HepG2 (cell line): ENCODE measurements around the gene SCYGR8. TPM values are rescaled to one million over a fixed set of nuclear protein-coding genes. Genes with fewer than 3 reads are reported as not detected.

Experiments
- ATAC-seq: fragments of 200-7000 bp; cut with Tn5 transposase; 3 replicates; pipeline ENCODE4 v1.9.1; 2020; ENCODE audit warnings: mild to moderate bottlenecking, moderate library complexity
- BruUV-seq: library from RNA; stranded (reverse); fragments of 400-500 nt; replicated peaks from 2 replicates; lab custom pipeline; 2021; lab: Mats Ljungman, UMichigan
- CTCF ChIA-PET: fragments of 300-600 bp; formaldehyde crosslinking; extraction: SDS; loops from one replicate; lab custom pipeline; 2021; ENCODE audit warnings: low total read pairs, inconsistent platforms, low intra/inter-chr PET ratio; lab: Yijun Ruan, JAX
- POLR2A ChIA-PET: fragments of 350-600 bp; sonication (Branson Sonifier 250); formaldehyde crosslinking; loops from one replicate; lab custom pipeline; 2020; ENCODE audit warnings: antibody characterized with exemption, inconsistent platforms; lab: Yijun Ruan, JAX
- DNase-seq: peaks from one replicate; pipeline ENCODE4 v3.0.0-alpha.2; 2015; ENCODE audit warnings: low spot score
- FAIRE-seq: peaks from 3 replicates; lab custom pipeline; 2011; peaks lifted over from hg19 to GRCh38; lab: Jason Lieb, UNC
- H2AFZ ChIP-seq: one replicate; pipeline ENCODE4 v1.6.1; 2011; ENCODE audit warnings: low read length, inconsistent platforms
- H3K27ac ChIP-seq: fragments of 300-600 bp; 3 replicates; pipeline ENCODE4 v1.8.0; 2011; ENCODE audit warnings: mixed run types, mild to moderate bottlenecking, mixed read lengths, low read length, inconsistent platforms; ENCODE audit not compliant: insufficient read depth; ENCODE audit errors: extremely low read length
- H3K27me3 ChIP-seq, 2 experiments: fragments of 200-600 bp in 1 of 2; 2 replicates in 1 of 2; 3 replicates in 1 of 2; pipeline versions ENCODE4 v1.6.0 to v1.8.0; 2011; ENCODE audit warnings: low read length in 2 of 2, mild to moderate bottlenecking in 2 of 2, moderate library complexity in 2 of 2, inconsistent platforms in 1 of 2; ENCODE audit not compliant: insufficient read depth in 2 of 2, control insufficient read depth in 1 of 2
- H3K36me3 ChIP-seq, 2 experiments: fragments of 200-600 bp in 1 of 2; replicated peaks in 1 of 2; 2 replicates in 1 of 2; 3 replicates in 1 of 2; pipeline versions ENCODE4 v1.5.1 to v1.8.0; 2011; ENCODE audit warnings: low read length in 2 of 2, inconsistent platforms in 1 of 2; ENCODE audit not compliant: insufficient read depth in 2 of 2, control insufficient read depth in 1 of 2
- H3K4me1 ChIP-seq: 2 replicates; pipeline ENCODE4 v1.5.1; 2012; ENCODE audit warnings: low read length, inconsistent platforms; ENCODE audit not compliant: insufficient read depth
- H3K4me2 ChIP-seq: 2 replicates; pipeline ENCODE4 v1.6.0; 2011; ENCODE audit warnings: low read depth, low read length, inconsistent platforms
- H3K4me3 ChIP-seq, 3 experiments: fragments of 200-600 bp in 1 of 3; sonication (generic), shearing (Covaris generic) in 1 of 3; replicated peaks in 1 of 3; 2 replicates each; pipeline ENCODE4 v1.5.1; 2011 to 2016; ENCODE audit warnings: low read length in 3 of 3, inconsistent platforms in 2 of 3, low read depth in 2 of 3, mild to moderate bottlenecking in 2 of 3, control low read depth in 1 of 3, mixed read lengths in 1 of 3; ENCODE audit not compliant: insufficient read depth in 1 of 3
- H3K79me2 ChIP-seq: one replicate; pipeline ENCODE4 v1.6.1; 2011; ENCODE audit warnings: low read length, inconsistent platforms; ENCODE audit not compliant: insufficient read depth
- H3K9ac ChIP-seq: 2 replicates; pipeline ENCODE4 v1.6.0; 2011; ENCODE audit warnings: mild to moderate bottlenecking, low read depth, low read length, inconsistent platforms; ENCODE audit not compliant: insufficient read depth
- H3K9me3 ChIP-seq: 2 replicates; pipeline ENCODE4 v1.5.1; 2012; ENCODE audit warnings: mild to moderate bottlenecking, low read length
- H4K20me1 ChIP-seq: 2 replicates; pipeline ENCODE4 v1.6.0; 2011; ENCODE audit warnings: inconsistent platforms, mild to moderate bottlenecking, low read length, moderate library complexity; ENCODE audit not compliant: insufficient read depth
- ASH2L ChIP-seq: fragments of 300-600, 200-600 bp; sonication (generic); IDR thresholded peaks from 2 replicates; pipeline ENCODE4 v1.7.0; 2017; ENCODE audit warnings: low read depth, mild to moderate bottlenecking, moderate library complexity, mixed read lengths, low read length; ENCODE audit not compliant: insufficient read length
- CSRNP1 ChIP-seq: sonication (generic); formaldehyde crosslinking; IDR thresholded peaks from 2 replicates; pipeline ENCODE4 v1.8.1; 2023; ENCODE audit warnings: mild to moderate bottlenecking, missing genetic modification reagents
- THAP11 ChIP-seq: IDR thresholded peaks from 2 replicates; pipeline ENCODE4 v1.6.1; 2016; ENCODE audit warnings: missing biosample characterization, missing genetic modification reagents
- ZNF3 ChIP-seq: IDR thresholded peaks from 2 replicates; pipeline ENCODE4 v1.7.0; 2017; ENCODE audit warnings: inconsistent platforms
- WGBS: methylation state at CpG from one replicate; pipeline ENCODE4 v1.1.6; 2017; ENCODE audit warnings: low lambda C conversion rate; 5-methylcytosine and 5-hydroxymethylcytosine counted together
- in situ Hi-C: cut with HindIII; loops from 2 replicates; pipeline ENCODE4 v1.10.0; 2017; ENCODE audit warnings: low pct_unique_long_range_greater_than_20kb; ENCODE audit not compliant: extremely low pct_ligation_motif_present
- intact Hi-C: fragments of 100-400 bp; cut with micrococcal nuclease; formaldehyde crosslinking; loops from one replicate; pipeline ENCODE4 v1.10.0; 2022; ENCODE audit not compliant: unreplicated experiment
- polyA plus RNA-seq, 8 experiments: library from polyadenylated mRNA; depleted of rRNA in 3 of 8; stranded (reverse) in 7 of 8; unstranded in 1 of 8; fragments of >200 nt; fragmentation: Illumina TruSeq in 4 of 8; extraction: Trizol in 4 of 8; gene quantifications; 2 replicates each; pipeline versions ENCODE4 v1.2.1 to v1.2.3, GENCODE V29; 2011 to 2016; ENCODE audit warnings: low read depth in 4 of 8, missing spikeins in 1 of 8, mixed read lengths in 1 of 8; ENCODE audit not compliant: insufficient read depth in 1 of 8
- total RNA-seq, 5 experiments: library from RNA; depleted of rRNA; stranded (reverse); fragments of >200 nt; fragmentation: Illumina TruSeq; extraction: Trizol; gene quantifications; 2 replicates each; pipeline ENCODE4 v1.2.3, GENCODE V29; 2016; ENCODE audit warnings: low read depth in 1 of 5
- TF ChIP-seq, protein P1 (sequence below): sonication (generic); formaldehyde crosslinking; IDR thresholded peaks from 2 replicates; pipeline ENCODE4 v1.4.0; 2020; ENCODE audit warnings: missing genetic modification reagents, mild to moderate bottlenecking, borderline replicate concordance

Gene SCYGR8
- total and polyA plus RNA-seq, 2 of the 13 experiments (the other 11 are each of a cell fraction or from before 2014, with no cell fraction given) = not detected

DNA sequence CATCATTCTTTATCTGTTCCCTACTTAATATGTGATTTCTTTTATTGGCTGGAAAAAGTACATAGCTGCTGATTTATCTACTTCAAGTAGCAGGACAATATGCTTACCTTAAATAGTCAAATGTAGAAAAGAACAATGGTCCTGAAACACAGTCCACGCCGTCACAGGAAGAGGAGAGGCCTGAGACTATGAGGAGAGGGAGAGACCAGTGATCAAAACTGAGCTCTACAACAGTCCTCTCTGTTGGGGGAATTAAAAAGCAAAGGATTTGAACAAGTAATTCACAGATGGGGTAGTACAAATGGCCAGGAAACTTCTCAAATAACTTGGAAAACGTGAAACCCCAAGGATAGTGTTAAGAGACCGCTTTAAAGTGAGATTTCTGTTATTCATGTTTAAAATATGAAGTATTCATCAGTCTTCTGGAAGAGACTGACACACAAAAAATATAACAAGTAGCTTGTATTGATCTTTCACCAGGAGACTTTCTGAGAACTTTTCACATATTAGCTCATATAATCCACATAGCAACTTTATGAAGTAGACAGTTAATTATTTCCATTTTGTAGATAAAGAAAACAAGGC is 20.2 kb downstream of the SCYGR8 start:
- in situ Hi-C loops = loop anchor here (5.0 to 10.0 kb wide), 5 partner anchors 96 to 631 kb away; partner anchors contain the start of gene AGFG1
- no peak for TF ChIP-seq ZNF3 (CRISPR knock-in tag)
- TF ChIP-seq, protein P1, sequence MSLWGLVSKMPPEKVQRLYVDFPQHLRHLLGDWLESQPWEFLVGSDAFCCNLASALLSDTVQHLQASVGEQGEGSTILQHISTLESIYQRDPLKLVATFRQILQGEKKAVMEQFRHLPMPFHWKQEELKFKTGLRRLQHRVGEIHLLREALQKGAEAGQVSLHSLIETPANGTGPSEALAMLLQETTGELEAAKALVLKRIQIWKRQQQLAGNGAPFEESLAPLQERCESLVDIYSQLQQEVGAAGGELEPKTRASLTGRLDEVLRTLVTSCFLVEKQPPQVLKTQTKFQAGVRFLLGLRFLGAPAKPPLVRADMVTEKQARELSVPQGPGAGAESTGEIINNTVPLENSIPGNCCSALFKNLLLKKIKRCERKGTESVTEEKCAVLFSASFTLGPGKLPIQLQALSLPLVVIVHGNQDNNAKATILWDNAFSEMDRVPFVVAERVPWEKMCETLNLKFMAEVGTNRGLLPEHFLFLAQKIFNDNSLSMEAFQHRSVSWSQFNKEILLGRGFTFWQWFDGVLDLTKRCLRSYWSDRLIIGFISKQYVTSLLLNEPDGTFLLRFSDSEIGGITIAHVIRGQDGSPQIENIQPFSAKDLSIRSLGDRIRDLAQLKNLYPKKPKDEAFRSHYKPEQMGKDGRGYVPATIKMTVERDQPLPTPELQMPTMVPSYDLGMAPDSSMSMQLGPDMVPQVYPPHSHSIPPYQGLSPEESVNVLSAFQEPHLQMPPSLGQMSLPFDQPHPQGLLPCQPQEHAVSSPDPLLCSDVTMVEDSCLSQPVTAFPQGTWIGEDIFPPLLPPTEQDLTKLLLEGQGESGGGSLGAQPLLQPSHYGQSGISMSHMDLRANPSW = 0 out of 2 replicates have a peak, but pooled peaks have one; percentile 64
- TF ChIP-seq THAP11 (CRISPR knock-in tag) = no peak
- TF ChIP-seq ASH2L = peak; percentile 42
- TF ChIP-seq CSRNP1 (CRISPR knock-in tag) = 0 out of 2 replicates have a peak, but pooled peaks have one; percentile 7
- no peaks in the 10 kb centered on the region for H3K36me3 ChIP-seq
- 13% methylated on average over 4 of the region's 4 CpGs for WGBS
- no peaks in the 10 kb centered on the region for H4K20me1 ChIP-seq
- ChIA-PET POLR2A (interaction anchor here (0.8 to 1.7 kb wide), 6 partner anchors 48 to 360 kb away, joined by 3 to 6 read pairs (median 4); partner anchors contain the start of gene CCL20), CTCF (interaction anchor here (0.7 to 2.1 kb wide), 8 partner anchors 18 to 636 kb away, joined by 4 to 29 read pairs (median 6); partner anchors contain the start of gene AGFG1)
- FAIRE-seq = no peak
- no TSS peak for BruUV-seq
- H3K4me1 ChIP-seq = peaks cover 59% of the 10 kb centered on the region
- no peaks in the 10 kb centered on the region for H3K79me2 ChIP-seq
- H3K9me3 ChIP-seq = no peaks in the 10 kb centered on the region
- H3K4me3 ChIP-seq = peak overlapping the region in 1 of 3 experiments; percentile 8; a peak in 1 of 6 replicates
- peak overlapping the region; percentile 64 for H2AFZ ChIP-seq
- DNase-seq = no peak
- intact Hi-C loops = loop anchor here (1.0 to 10.0 kb wide), 7 partner anchors 19 to 636 kb away; partner anchors contain the start of gene AGFG1
- H3K4me2 ChIP-seq = peak overlapping the region; percentile 53
- no peaks in the 10 kb centered on the region for H3K27me3 ChIP-seq
- H3K9ac ChIP-seq = no peak overlapping the region
- peak; percentile 39 for ATAC-seq
- H3K27ac ChIP-seq = no peak overlapping the region
